Skeletal muscle satellite cell (primary cell): ENCODE results near the gene PTPN14.
A peak's percentile ranks its signal among the peaks of the same experiment; 100 is the strongest.

Experiments
- H3K27me3 ChIP-seq: 2 replicates; pipeline ENCODE4 v1.7.0; 2013; ENCODE audit warnings: low read length; ENCODE audit not compliant: control insufficient read depth, insufficient read depth
- H3K36me3 ChIP-seq: 2 replicates; pipeline ENCODE4 v1.7.0; 2013; ENCODE audit warnings: mild to moderate bottlenecking, control low read depth, low read length; ENCODE audit not compliant: insufficient read depth
- H3K4me1 ChIP-seq: 2 replicates; pipeline ENCODE4 v1.7.0; 2013; ENCODE audit warnings: low read length; ENCODE audit not compliant: control insufficient read depth, insufficient read depth
- H3K4me2 ChIP-seq: 2 replicates; pipeline ENCODE4 v1.7.0; 2013; ENCODE audit warnings: mild to moderate bottlenecking, low read length
- H3K4me3 ChIP-seq: 2 replicates; pipeline ENCODE4 v1.7.0; 2013; ENCODE audit warnings: low read length
- H3K9ac ChIP-seq: 2 replicates; pipeline ENCODE4 v1.7.0; 2013; ENCODE audit warnings: mild to moderate bottlenecking, low read depth, low read length, moderate library complexity
- H3K9me3 ChIP-seq: replicated peaks from 2 replicates; pipeline ENCODE4 v1.7.0; 2013; ENCODE audit warnings: mild to moderate bottlenecking, control low read depth, low read length

PTPN14 gene

GRCh38 chr1:214548271-214548670, 3.1 kb downstream of the PTPN14 start:
- H3K4me2 ChIP-seq, result peak overlapping the region; percentile 94
- no peaks in the 10 kb centered on the region for H3K27me3 ChIP-seq
- peak overlapping the region; percentile 97 for H3K4me3 ChIP-seq
- H3K4me1 ChIP-seq, result peaks cover 41% of the 10 kb centered on the region
- H3K9me3 ChIP-seq, result no peaks in the 10 kb centered on the region
- H3K36me3 ChIP-seq, result peaks cover 10% of the 10 kb centered on the region
- peak overlapping the region; percentile 94 for H3K9ac ChIP-seq

GRCh38 chr1:214547747-214548146, 3.7 kb downstream of the PTPN14 start:
- Histone ChIP-seq H3K27me3 (no peaks in the 10 kb centered on the region), H3K9ac (no peak overlapping the region), H3K36me3 (peaks cover 10% of the 10 kb centered on the region), H3K4me1 (peaks cover 40% of the 10 kb centered on the region), H3K4me2 (peak overlapping the region; percentile 94), H3K4me3 (peak overlapping the region; percentile 97), H3K9me3 (no peaks in the 10 kb centered on the region)

GRCh38 chr1:214546886-214547641, 4.3 kb downstream of the PTPN14 start:
- H3K9ac ChIP-seq, result no peak overlapping the region
- H3K4me3 ChIP-seq, result peak overlapping the region; percentile 33
- H3K27me3 ChIP-seq, result no peaks in the 10 kb centered on the region
- H3K9me3 ChIP-seq, result no peaks in the 10 kb centered on the region
- H3K4me1 ChIP-seq, result peaks cover 34% of the 10 kb centered on the region
- H3K36me3 ChIP-seq, result peaks cover 12% of the 10 kb centered on the region
- peak overlapping the region; percentile 94 for H3K4me2 ChIP-seq

GRCh38 chr1:214546084-214546483, 5.3 kb downstream of the PTPN14 start:
- Histone ChIP-seq H3K36me3 (peaks cover 14% of the 10 kb centered on the region), H3K4me1 (peaks cover 35% of the 10 kb centered on the region), H3K4me3 (no peak overlapping the region), H3K27me3 (no peaks in the 10 kb centered on the region), H3K4me2 (no peak overlapping the region), H3K9ac (no peak overlapping the region), H3K9me3 (no peaks in the 10 kb centered on the region)

GRCh38 chr1:214545293-214545692, 6.1 kb downstream of the PTPN14 start:
- Histone ChIP-seq H3K36me3 (peaks cover 14% of the 10 kb centered on the region), H3K4me3 (no peak overlapping the region), H3K9me3 (no peaks in the 10 kb centered on the region), H3K27me3 (no peaks in the 10 kb centered on the region), H3K4me1 (peaks cover 40% of the 10 kb centered on the region), H3K9ac (no peak overlapping the region), H3K4me2 (no peak overlapping the region)

GRCh38 chr1:214544791-214545190, 6.6 kb downstream of the PTPN14 start:
- Histone ChIP-seq H3K4me1 (peaks cover 44% of the 10 kb centered on the region), H3K4me2 (no peak overlapping the region), H3K36me3 (peaks cover 14% of the 10 kb centered on the region), H3K27me3 (no peaks in the 10 kb centered on the region), H3K9ac (no peak overlapping the region), H3K9me3 (no peaks in the 10 kb centered on the region), H3K4me3 (no peak overlapping the region)

- Histone ChIP-seq H3K9me3 (no peaks in the 10 kb centered on the region), H3K9ac (no peak overlapping the region), H3K4me1 (peaks cover 32% of the 10 kb centered on the region), H3K27me3 (no peaks in the 10 kb centered on the region), H3K4me2 (no peak overlapping the region), H3K4me3 (no peak overlapping the region), H3K36me3 (peaks cover 14% of the 10 kb centered on the region)
Observed at GRCh38 chr1:214542275-214543199, 8.9 kb downstream of the PTPN14 start.

GRCh38 chr1:214541693-214542092, 9.7 kb downstream of the PTPN14 start:
- no peaks in the 10 kb centered on the region for H3K27me3 ChIP-seq
- no peak overlapping the region for H3K4me3 ChIP-seq
- H3K9me3 ChIP-seq, result no peaks in the 10 kb centered on the region
- no peak overlapping the region for H3K4me2 ChIP-seq
- H3K4me1 ChIP-seq, result peaks cover 25% of the 10 kb centered on the region
- peaks cover 14% of the 10 kb centered on the region for H3K36me3 ChIP-seq
- H3K9ac ChIP-seq, result no peak overlapping the region

GRCh38 chr1:214541206-214541605, 10.2 kb downstream of the PTPN14 start:
- Histone ChIP-seq H3K27me3 (no peaks in the 10 kb centered on the region), H3K4me3 (no peak overlapping the region), H3K36me3 (peaks cover 11% of the 10 kb centered on the region), H3K9ac (no peak overlapping the region), H3K9me3 (no peaks in the 10 kb centered on the region), H3K4me2 (no peak overlapping the region), H3K4me1 (peaks cover 22% of the 10 kb centered on the region)

- H3K9ac ChIP-seq, result no peak overlapping the region
- peak overlapping the region; percentile 45 for H3K4me2 ChIP-seq
Observed at GRCh38 chr1:214540324-214540723, 11.1 kb downstream of the PTPN14 start.

GRCh38 chr1:214538496-214538895, 12.9 kb downstream of the PTPN14 start:
- Histone ChIP-seq H3K27me3 (no peaks in the 10 kb centered on the region), H3K4me2 (no peak overlapping the region), H3K9ac (no peak overlapping the region), H3K4me3 (no peak overlapping the region), H3K9me3 (no peaks in the 10 kb centered on the region), H3K4me1 (peaks cover 22% of the 10 kb centered on the region), H3K36me3 (peaks cover 4% of the 10 kb centered on the region)

More at GRCh38 chr1:214540324-214540723, 11.1 kb downstream of the PTPN14 start:
- H3K4me1 ChIP-seq, result peaks cover 22% of the 10 kb centered on the region
- no peak overlapping the region for H3K4me3 ChIP-seq
- H3K9me3 ChIP-seq, result no peaks in the 10 kb centered on the region
- H3K27me3 ChIP-seq, result no peaks in the 10 kb centered on the region
- H3K36me3 ChIP-seq, result peaks cover 4% of the 10 kb centered on the region
